OCI-LY3 (cell line): ENCODE measurements around the gene CTPS2.

ENCODE experiments used
- H2AFZ ChIP-seq: fragments of 200-600, 300-600 bp; shearing (Covaris generic); 2 replicates; pipeline ENCODE4 v1.6.0; 2014; ENCODE audit warnings: antibody characterized with exemption, low read depth, low read length
- H3K27ac ChIP-seq: fragments of 200-600, 300-600 bp; sonication (generic); 2 replicates; pipeline ENCODE4 v1.5.1; 2014; ENCODE audit warnings: mild to moderate bottlenecking, low read length, moderate library complexity, mixed read lengths
- H3K27me3 ChIP-seq: fragments of 200-600, 300-600 bp; sonication (generic); 2 replicates; pipeline ENCODE4 v1.6.1; 2014; ENCODE audit warnings: low read depth, low read length, mixed read lengths
- H3K36me3 ChIP-seq: fragments of 200-600, 300-600 bp; sonication (generic); replicated peaks from 2 replicates; pipeline ENCODE3; 2014; ENCODE audit warnings: low read depth, low read length, mixed read lengths
- H3K4me1 ChIP-seq: fragments of 300-600, 200-600 bp; sonication (generic); 2 replicates; pipeline ENCODE4 v1.6.1; 2014; ENCODE audit warnings: low read length, mixed read lengths
- H3K4me2 ChIP-seq: fragments of 200-600, 300-600 bp; sonication (generic); 2 replicates; pipeline ENCODE4 v1.6.1; 2014; ENCODE audit warnings: low read length, mixed read lengths
- H3K4me3 ChIP-seq: fragments of 300-600, 200-600 bp; sonication (generic); 2 replicates; pipeline ENCODE4 v1.5.1; 2014; ENCODE audit warnings: antibody characterized with exemption, mild to moderate bottlenecking, low read length, moderate library complexity
- H3K79me2 ChIP-seq: fragments of 300-600, 200-600 bp; shearing (Covaris generic); 2 replicates; pipeline ENCODE4 v1.6.1; 2014; ENCODE audit warnings: mild to moderate bottlenecking, low read length, mixed read lengths
- H3K9ac ChIP-seq: fragments of 300-600, 200-600 bp; shearing (Covaris generic); 2 replicates; pipeline ENCODE4 v1.6.0; 2014; ENCODE audit warnings: mild to moderate bottlenecking, low read length, moderate library complexity
- H3K9me3 ChIP-seq: fragments of 200-600, 300-600 bp; shearing (Covaris generic); 2 replicates; pipeline ENCODE4 v1.6.1; 2014; ENCODE audit warnings: low read length, mixed read lengths; ENCODE audit not compliant: insufficient read depth
- H4K20me1 ChIP-seq: fragments of 200-600, 300-600 bp; sonication (generic); 2 replicates; pipeline ENCODE4 v1.6.1; 2016; ENCODE audit warnings: low read length, mixed read lengths; ENCODE audit not compliant: insufficient read depth
- EZH2phosphoT487 ChIP-seq: fragments of 200-600 bp; shearing (Covaris generic); IDR thresholded peaks from 2 replicates; pipeline ENCODE4 v1.6.1; 2018; ENCODE audit warnings: antibody characterized with exemption, mixed run types, low read depth
- TF ChIP-seq, protein P1 (sequence below): fragments of 200-600, 300-600 bp; sonication (generic); IDR thresholded peaks from 2 replicates; pipeline ENCODE4 v1.5.1; 2014; ENCODE audit warnings: antibody characterized with exemption, low read length, low read depth

Gene CTPS2

DNA sequence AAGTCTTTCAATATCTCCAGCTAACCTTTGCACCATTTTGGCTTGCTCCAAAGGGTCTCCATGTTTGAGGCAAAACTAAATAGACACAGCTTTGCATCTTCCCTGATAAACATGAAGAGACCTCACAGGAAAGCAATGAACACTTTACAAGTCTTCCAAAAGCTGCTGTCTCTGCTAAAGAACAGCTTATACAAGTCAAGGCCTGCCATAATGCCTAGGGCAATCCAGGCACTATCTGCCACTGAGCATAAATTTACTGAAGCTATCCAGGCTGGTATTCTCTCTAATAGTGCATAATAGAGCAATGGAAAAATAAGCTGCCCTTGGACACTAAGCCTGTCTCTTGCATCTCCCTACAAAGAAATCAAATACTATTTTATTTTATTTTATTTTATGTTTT lies 122.6 kb downstream of the CTPS2 start:
- no peaks in the 10 kb centered on the region for H3K79me2 ChIP-seq
- no peak overlapping the region for H3K4me3 ChIP-seq
- no peaks in the 10 kb centered on the region for H4K20me1 ChIP-seq
- H3K27ac ChIP-seq = no peak overlapping the region
- H2AFZ ChIP-seq = no peak overlapping the region
- no peaks in the 10 kb centered on the region for H3K4me1 ChIP-seq
- no peak overlapping the region for H3K4me2 ChIP-seq
- TF ChIP-seq EZH2phosphoT487 = no peak
- TF ChIP-seq, protein P1, sequence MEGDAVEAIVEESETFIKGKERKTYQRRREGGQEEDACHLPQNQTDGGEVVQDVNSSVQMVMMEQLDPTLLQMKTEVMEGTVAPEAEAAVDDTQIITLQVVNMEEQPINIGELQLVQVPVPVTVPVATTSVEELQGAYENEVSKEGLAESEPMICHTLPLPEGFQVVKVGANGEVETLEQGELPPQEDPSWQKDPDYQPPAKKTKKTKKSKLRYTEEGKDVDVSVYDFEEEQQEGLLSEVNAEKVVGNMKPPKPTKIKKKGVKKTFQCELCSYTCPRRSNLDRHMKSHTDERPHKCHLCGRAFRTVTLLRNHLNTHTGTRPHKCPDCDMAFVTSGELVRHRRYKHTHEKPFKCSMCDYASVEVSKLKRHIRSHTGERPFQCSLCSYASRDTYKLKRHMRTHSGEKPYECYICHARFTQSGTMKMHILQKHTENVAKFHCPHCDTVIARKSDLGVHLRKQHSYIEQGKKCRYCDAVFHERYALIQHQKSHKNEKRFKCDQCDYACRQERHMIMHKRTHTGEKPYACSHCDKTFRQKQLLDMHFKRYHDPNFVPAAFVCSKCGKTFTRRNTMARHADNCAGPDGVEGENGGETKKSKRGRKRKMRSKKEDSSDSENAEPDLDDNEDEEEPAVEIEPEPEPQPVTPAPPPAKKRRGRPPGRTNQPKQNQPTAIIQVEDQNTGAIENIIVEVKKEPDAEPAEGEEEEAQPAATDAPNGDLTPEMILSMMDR = no peak
- H3K27me3 ChIP-seq = no peaks in the 10 kb centered on the region
- H3K9me3 ChIP-seq = no peaks in the 10 kb centered on the region
- no peak overlapping the region for H3K9ac ChIP-seq
- peaks cover 4% of the 10 kb centered on the region for H3K36me3 ChIP-seq

DNA sequence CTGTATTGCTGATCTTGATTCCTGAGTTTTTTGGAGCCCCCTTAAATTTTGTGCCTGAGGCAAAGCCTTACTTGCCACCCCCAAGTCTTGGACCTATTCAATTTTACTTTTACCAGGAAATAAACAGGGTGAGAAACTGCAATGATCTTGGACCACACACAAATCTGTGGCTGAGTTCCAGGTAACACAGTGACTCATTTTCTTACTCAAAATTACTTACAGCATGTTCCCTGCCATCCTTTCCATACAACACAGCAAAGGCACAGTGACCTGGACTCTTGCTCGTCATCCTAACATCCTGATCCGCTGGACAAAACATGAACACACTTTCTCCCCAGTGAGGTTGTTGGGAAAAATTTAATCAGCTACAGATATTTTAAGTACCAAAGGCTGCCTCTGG lies 123.3 kb downstream of the CTPS2 start:
- Histone ChIP-seq H4K20me1 (no peaks in the 10 kb centered on the region), H3K4me3 (no peak overlapping the region), H3K27ac (no peak overlapping the region)

DNA sequence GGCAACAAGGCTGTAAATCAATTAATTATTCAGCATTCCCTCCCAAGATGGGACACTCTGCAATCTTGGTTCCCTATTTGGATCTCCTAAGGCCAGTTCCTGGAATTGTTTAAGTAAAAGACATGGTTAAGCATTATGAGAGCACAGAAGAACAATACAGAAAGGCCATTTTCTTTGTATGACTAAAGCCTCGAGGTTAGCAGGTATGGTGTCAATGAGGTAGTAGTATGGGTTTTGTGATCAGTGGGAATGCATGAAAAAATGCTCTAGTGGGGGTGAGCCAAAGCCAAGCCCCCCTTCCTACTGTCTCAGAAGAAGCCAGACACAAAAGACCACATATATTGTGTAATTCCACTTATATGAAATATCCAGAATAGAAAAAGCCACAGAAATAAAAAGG lies 124.2 kb downstream of the CTPS2 start:
- Histone ChIP-seq H3K4me2 (no peak overlapping the region), H3K9me3 (no peaks in the 10 kb centered on the region), H3K9ac (no peak overlapping the region), H3K4me1 (no peaks in the 10 kb centered on the region), H2AFZ (no peak overlapping the region), H3K27ac (no peak overlapping the region), H4K20me1 (no peaks in the 10 kb centered on the region), H3K36me3 (peaks cover 4% of the 10 kb centered on the region), H3K27me3 (no peaks in the 10 kb centered on the region), H3K79me2 (no peaks in the 10 kb centered on the region), H3K4me3 (no peak overlapping the region)
- no peak for TF ChIP-seq EZH2phosphoT487
- TF ChIP-seq, protein P1 = no peak

More for the DNA sequence above, 123.3 kb downstream of the CTPS2 start:
- no peaks in the 10 kb centered on the region for H3K27me3 ChIP-seq
- TF ChIP-seq, protein P1 = no peak
- TF ChIP-seq EZH2phosphoT487 = no peak
- no peak overlapping the region for H3K4me2 ChIP-seq
- H3K9me3 ChIP-seq = no peaks in the 10 kb centered on the region
- peaks cover 4% of the 10 kb centered on the region for H3K36me3 ChIP-seq
- no peaks in the 10 kb centered on the region for H3K79me2 ChIP-seq
- H2AFZ ChIP-seq = no peak overlapping the region
- no peak overlapping the region for H3K9ac ChIP-seq
- H3K4me1 ChIP-seq = no peaks in the 10 kb centered on the region

DNA sequence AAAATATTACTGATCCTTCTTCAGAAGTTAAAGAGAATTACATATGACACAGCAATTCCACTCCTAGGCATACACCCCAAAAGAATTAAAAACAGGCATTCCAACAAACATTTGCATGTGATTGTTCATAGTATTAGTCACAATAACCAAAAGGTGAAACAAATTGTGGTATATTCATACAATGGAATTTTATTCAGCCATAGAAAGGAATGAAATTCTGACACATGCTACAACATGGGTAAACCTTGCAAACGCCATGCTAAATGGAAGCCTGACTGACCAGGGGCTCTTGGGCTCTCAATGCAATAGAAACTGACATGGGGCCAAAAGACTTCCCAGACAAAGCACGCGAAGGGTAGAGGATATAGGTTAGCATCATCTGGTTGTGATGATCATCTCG lies 124.6 kb downstream of the CTPS2 start:
- no peak for TF ChIP-seq EZH2phosphoT487
- TF ChIP-seq, protein P1 = no peak
- Histone ChIP-seq H3K4me1 (no peaks in the 10 kb centered on the region), H3K4me2 (no peak overlapping the region), H3K9me3 (no peaks in the 10 kb centered on the region), H3K79me2 (no peaks in the 10 kb centered on the region), H3K4me3 (no peak overlapping the region), H3K9ac (no peak overlapping the region), H2AFZ (no peak overlapping the region), H3K27me3 (no peaks in the 10 kb centered on the region), H4K20me1 (no peaks in the 10 kb centered on the region), H3K27ac (no peak overlapping the region), H3K36me3 (peaks cover 4% of the 10 kb centered on the region)
